K562 (cell line): Measurements from ENCODE around the gene USP32. TPM values are rescaled to one million over a fixed set of nuclear protein-coding genes. Genes with fewer than 3 reads are reported as not detected.
A peak's percentile ranks its signal among the peaks of the same experiment; 100 is the strongest.
"Not testable (repeated sequence)": the region's sequence is repeated elsewhere in the genome, so short reads cannot be mapped to it uniquely, and the experiment has no call there.

Source experiments
- ATAC-seq: fragments of 200-7000 bp; cut with Tn5 transposase; 3 replicates; pipeline ENCODE4 v1.9.1; 2020; ENCODE audit warnings: moderate library complexity
- BruUV-seq: library from RNA; stranded (reverse); fragments of 400-500 nt; replicated peaks from 2 replicates; lab custom pipeline; 2021; lab: Mats Ljungman, UMichigan
- CTCF ChIA-PET: fragments of 300-600 bp; formaldehyde crosslinking; extraction: SDS; loops from one replicate; lab custom pipeline; 2021; ENCODE audit warnings: low intra/inter-chr PET ratio; lab: Yijun Ruan, JAX
- POLR2A ChIA-PET: fragments of 300-600, 350-650 bp; sonication (Branson Sonifier 250); formaldehyde crosslinking; extraction: SDS; loops from one replicate; lab custom pipeline; 2021; ENCODE audit warnings: antibody characterized with exemption, inconsistent platforms; lab: Yijun Ruan, JAX
- DNase-seq, 4 experiments: peaks; one replicate each; pipeline versions ENCODE4 v3.0.0 to v3.0.0-alpha.2; 2011 to 2018; ENCODE audit warnings: low spot score in 3 of 4, mixed read lengths in 3 of 4; ENCODE audit errors: extremely low read depth in 1 of 4
- FAIRE-seq: peaks from 2 replicates; lab custom pipeline; 2011; peaks lifted over from hg19 to GRCh38; lab: Jason Lieb, UNC
- H2AFZ ChIP-seq: 2 replicates; pipeline ENCODE4 v1.6.0; 2011; ENCODE audit warnings: low read depth, low read length, control low read depth, inconsistent platforms
- H3K27ac ChIP-seq: fragments of 200-600 bp; 3 replicates; pipeline ENCODE4 v1.8.0; 2011; ENCODE audit warnings: low read depth, mild to moderate bottlenecking, control low read depth, inconsistent platforms, low read length, moderate library complexity, mixed read lengths; ENCODE audit errors: extremely low read depth
- H3K27me3 ChIP-seq, 2 experiments: fragments of 300-600 bp in 1 of 2; 2 replicates in 1 of 2; 3 replicates in 1 of 2; pipeline versions ENCODE4 v1.6.0 to v1.8.0; 2011; ENCODE audit warnings: inconsistent platforms in 2 of 2, low read length in 2 of 2, mild to moderate bottlenecking in 1 of 2, mixed read lengths in 1 of 2, moderate library complexity in 1 of 2; ENCODE audit not compliant: control insufficient read depth in 2 of 2, insufficient read depth in 2 of 2
- H3K36me3 ChIP-seq: fragments of 300-600 bp; 3 replicates; pipeline ENCODE4 v1.8.0; 2011; ENCODE audit warnings: mild to moderate bottlenecking, low read length, inconsistent platforms; ENCODE audit not compliant: control insufficient read depth, insufficient read depth
- H3K4me1 ChIP-seq, 2 experiments: fragments of 200-600 bp in 1 of 2; replicated peaks in 1 of 2; 2 replicates in 1 of 2; 3 replicates in 1 of 2; pipeline versions ENCODE4 v1.5.1 to v1.8.0; 2011; ENCODE audit warnings: inconsistent platforms in 2 of 2, low read length in 2 of 2, mild to moderate bottlenecking in 1 of 2, mixed read lengths in 1 of 2, moderate library complexity in 1 of 2; ENCODE audit not compliant: control insufficient read depth in 2 of 2, insufficient read depth in 2 of 2
- H3K4me2 ChIP-seq: 2 replicates; pipeline ENCODE4 v1.6.1; 2011; ENCODE audit warnings: low read length, control low read depth, inconsistent platforms, mixed read lengths; ENCODE audit not compliant: insufficient read depth
- H3K4me3 ChIP-seq: fragments of 200-600 bp; sonication (generic), shearing (Covaris generic); 2 replicates; pipeline ENCODE4 v1.5.1; 2016; ENCODE audit warnings: control low read depth, inconsistent platforms
- H3K79me2 ChIP-seq: fragments of 200-600 bp; 3 replicates; pipeline ENCODE4 v1.8.0; 2011; ENCODE audit warnings: low read length, inconsistent platforms; ENCODE audit not compliant: control insufficient read depth, insufficient read depth
- H3K9ac ChIP-seq, 2 experiments: 2 replicates each; pipeline versions ENCODE4 v1.6.0 to v1.6.1; 2011; ENCODE audit warnings: low read depth in 2 of 2, low read length in 2 of 2, control low read depth in 1 of 2, inconsistent platforms in 1 of 2, mild to moderate bottlenecking in 1 of 2, mixed read lengths in 1 of 2; ENCODE audit not compliant: insufficient read depth in 1 of 2
- H3K9me1 ChIP-seq: one replicate; pipeline ENCODE4 v1.6.0; 2011; ENCODE audit warnings: inconsistent platforms, mild to moderate bottlenecking, low read length, moderate library complexity; ENCODE audit not compliant: control insufficient read depth, insufficient read depth
- H3K9me3 ChIP-seq: replicated peaks from 2 replicates; pipeline ENCODE4 v1.5.1; 2011; ENCODE audit warnings: low read depth, low read length, inconsistent platforms; ENCODE audit not compliant: control insufficient read depth, insufficient read depth
- H4K20me1 ChIP-seq: replicated peaks from 2 replicates; pipeline ENCODE4 v1.6.1; 2011; ENCODE audit warnings: low read length, inconsistent platforms, mixed read lengths; ENCODE audit not compliant: control insufficient read depth, insufficient read depth
- WGBS: fragments of 100-300 bp; shearing (Covaris generic); methylation state at CpG from one replicate; pipeline ENCODE4 v1.1.6; 2016; ENCODE audit warnings: low coverage, mixed read lengths; ENCODE audit not compliant: insufficient coverage; ENCODE audit errors: missing lambda C conversion rate; 5-methylcytosine and 5-hydroxymethylcytosine counted together
- in situ Hi-C: fragments of 300-500 bp; cut with MboI; formaldehyde crosslinking; loops from 4 replicates; pipeline ENCODE4 v1.15.0; 2018; ENCODE audit warnings: inconsistent platforms, mixed read lengths
- intact Hi-C: fragments of 100-400 bp; cut with micrococcal nuclease; formaldehyde crosslinking; loops from 2 replicates; pipeline ENCODE4 v1.14.2; 2022
- polyA plus RNA-seq, 8 experiments: library from polyadenylated mRNA; depleted of rRNA in 4 of 8; stranded (reverse) in 5 of 8; unstranded in 3 of 8; fragments of >200 nt; fragmentation: Nextera tagmentation in 2 of 8; fragmentation: Illumina TruSeq in 1 of 8; extraction: Ambion mirVana in 2 of 8; extraction: Trizol in 1 of 8; gene quantifications; 2 replicates each; pipeline versions ENCODE4 v1.2.1 to v1.2.3, GENCODE V29; 2011 to 2014; ENCODE audit warnings: inconsistent platforms in 1 of 8, missing spikeins in 1 of 8
- total RNA-seq, 7 experiments: library from RNA; depleted of rRNA in 6 of 7; stranded (reverse); fragments of >200 nt in 6 of 7; fragmentation: Illumina TruSeq in 2 of 7; extraction: Trizol in 2 of 7; gene quantifications; 2 replicates each; pipeline versions ENCODE4 v1.2.1 to v1.2.3, GENCODE V29; 2011 to 2021; ENCODE audit warnings: low replicate concordance in 1 of 7
- TF ChIP-seq, protein P1 (sequence below), 3 experiments: fragments of 200-800 bp in 1 of 3; fragments of 250-450 bp in 1 of 3; fragments of 450-650 bp in 1 of 3; sonication (Bioruptor Pico) in 1 of 3; sonication (Bioruptor generic) in 1 of 3; formaldehyde crosslinking in 1 of 3; IDR thresholded peaks; 2 replicates each; pipeline versions ENCODE4 v1.6.1 to v1.8.0; 2016 to 2022; ENCODE audit warnings: mild to moderate bottlenecking in 2 of 3, missing genetic modification characterization in 2 of 3, missing compliant biosample characterization in 1 of 3, moderate library complexity in 1 of 3

The USP32 gene
- total and polyA plus RNA-seq, 9 of the 15 experiments (the other 6 are each of a cell fraction or from before 2014, with no cell fraction given): 18.0 to 69.3 (median 47.1) TPM

DNA sequence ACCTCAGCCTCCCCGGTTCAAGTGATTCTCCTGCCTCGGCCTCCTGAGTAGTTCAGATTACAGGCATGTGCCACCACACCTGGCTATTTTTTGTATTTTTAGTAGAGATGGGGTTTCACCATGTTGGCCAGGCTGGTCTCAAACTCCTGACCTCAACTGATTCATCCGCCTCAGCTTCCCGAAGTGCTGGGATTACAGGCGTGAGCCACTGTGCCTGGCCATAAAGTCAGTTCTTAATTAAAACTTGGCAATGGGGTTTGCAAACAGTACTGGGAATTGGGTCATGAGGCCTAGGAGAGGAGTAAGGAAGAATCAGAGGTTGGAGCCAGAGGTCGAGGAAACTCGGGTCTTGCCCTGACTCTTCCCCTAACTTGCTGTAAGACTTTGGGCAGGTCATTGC is 38.6 kb upstream of the USP32 start:
- peaks cover 11 to 21% of the 10 kb centered on the region in 2 experiments; a peak in 4 of 5 replicates for H3K27me3 ChIP-seq
- in situ Hi-C loops, H3K9ac ChIP-seq, DNase-seq, H3K4me1 ChIP-seq, H3K4me3 ChIP-seq, intact Hi-C loops, H3K36me3 ChIP-seq, H3K9me1 ChIP-seq, H4K20me1 ChIP-seq, CTCF ChIA-PET, H3K27ac ChIP-seq, POLR2A ChIA-PET, H2AFZ ChIP-seq, FAIRE-seq, H3K9me3 ChIP-seq, H3K79me2 ChIP-seq, ATAC-seq, H3K4me2 ChIP-seq, BruUV-seq: not testable (repeated sequence)
- TF ChIP-seq, protein P1, sequence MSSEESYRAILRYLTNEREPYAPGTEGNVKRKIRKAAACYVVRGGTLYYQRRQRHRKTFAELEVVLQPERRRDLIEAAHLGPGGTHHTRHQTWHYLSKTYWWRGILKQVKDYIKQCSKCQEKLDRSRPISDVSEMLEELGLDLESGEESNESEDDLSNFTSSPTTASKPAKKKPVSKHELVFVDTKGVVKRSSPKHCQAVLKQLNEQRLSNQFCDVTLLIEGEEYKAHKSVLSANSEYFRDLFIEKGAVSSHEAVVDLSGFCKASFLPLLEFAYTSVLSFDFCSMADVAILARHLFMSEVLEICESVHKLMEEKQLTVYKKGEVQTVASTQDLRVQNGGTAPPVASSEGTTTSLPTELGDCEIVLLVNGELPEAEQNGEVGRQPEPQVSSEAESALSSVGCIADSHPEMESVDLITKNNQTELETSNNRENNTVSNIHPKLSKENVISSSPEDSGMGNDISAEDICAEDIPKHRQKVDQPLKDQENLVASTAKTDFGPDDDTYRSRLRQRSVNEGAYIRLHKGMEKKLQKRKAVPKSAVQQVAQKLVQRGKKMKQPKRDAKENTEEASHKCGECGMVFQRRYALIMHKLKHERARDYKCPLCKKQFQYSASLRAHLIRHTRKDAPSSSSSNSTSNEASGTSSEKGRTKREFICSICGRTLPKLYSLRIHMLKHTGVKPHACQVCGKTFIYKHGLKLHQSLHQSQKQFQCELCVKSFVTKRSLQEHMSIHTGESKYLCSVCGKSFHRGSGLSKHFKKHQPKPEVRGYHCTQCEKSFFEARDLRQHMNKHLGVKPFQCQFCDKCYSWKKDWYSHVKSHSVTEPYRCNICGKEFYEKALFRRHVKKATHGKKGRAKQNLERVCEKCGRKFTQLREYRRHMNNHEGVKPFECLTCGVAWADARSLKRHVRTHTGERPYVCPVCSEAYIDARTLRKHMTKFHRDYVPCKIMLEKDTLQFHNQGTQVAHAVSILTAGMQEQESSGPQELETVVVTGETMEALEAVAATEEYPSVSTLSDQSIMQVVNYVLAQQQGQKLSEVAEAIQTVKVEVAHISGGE (CRISPR knock-in tag; IDR thresholded peaks at IDR 0.05): peak in 1 of 3 experiments; percentile 83; a peak in 2 of 6 replicates
- WGBS: 41% methylated on average over 7 of the region's 7 CpGs

DNA sequence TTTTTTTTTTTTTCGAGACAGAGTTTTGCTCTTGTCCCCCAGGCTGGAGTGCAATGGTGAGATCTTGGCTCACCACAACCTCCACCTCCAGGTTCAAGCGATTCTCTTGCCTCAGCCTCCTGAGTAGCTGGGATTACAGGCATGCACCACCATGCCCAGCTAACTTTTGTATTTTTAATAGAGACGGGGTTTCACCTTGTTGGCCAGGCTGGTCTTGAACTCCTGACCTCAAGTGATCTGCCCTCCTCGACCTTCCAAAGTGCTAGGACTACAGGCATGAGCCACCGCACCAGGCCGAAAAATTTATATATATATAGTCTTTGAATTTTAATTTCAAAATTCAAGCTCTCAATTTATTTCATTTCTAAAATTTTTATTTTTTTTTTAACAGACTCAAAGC is 36.6 kb upstream of the USP32 start:
- H2AFZ ChIP-seq, BruUV-seq, H3K4me1 ChIP-seq, H3K9ac ChIP-seq, intact Hi-C loops, H3K4me3 ChIP-seq, H3K79me2 ChIP-seq, DNase-seq, H4K20me1 ChIP-seq, ATAC-seq, FAIRE-seq, H3K9me1 ChIP-seq, H3K27ac ChIP-seq, H3K36me3 ChIP-seq, H3K4me2 ChIP-seq, CTCF ChIA-PET, H3K9me3 ChIP-seq: not testable (repeated sequence)
- WGBS: 21% methylated on average over 5 of the region's 6 CpGs
- POLR2A ChIA-PET: interaction anchor here (0.6 to 0.7 kb wide), 2 partner anchors 15 to 138 kb away, joined by 3 read pairs; no protein-coding TSS in a partner anchor
- H3K27me3 ChIP-seq: peaks cover 11 to 23% of the 10 kb centered on the region in 2 experiments; a peak in 4 of 5 replicates
- in situ Hi-C loops: loop anchor here (10.0 kb wide), 1 partner anchor 284 kb away; the partner anchor contains the start of gene CA4
